Activated CD4-positive, alpha-beta T cell treated with anti-CD3 and anti-CD28 coated beads, Interleukin-2, amount 50 U/mL, for 24 hours (primary cell): ENCODE data around the gene ZBED1.
A peak's percentile ranks its signal among the peaks of the same experiment; 100 is the strongest.
"Not testable (repeated sequence)": the region's sequence is repeated elsewhere in the genome, so short reads cannot be mapped to it uniquely, and the experiment has no call there.

Source experiments
- DNase-seq, 2 donors: peaks; one replicate each; pipeline ENCODE4 v3.0.0-alpha.2; 2020; ENCODE audit warnings: low read depth in 1 of 2, low spot score in 1 of 2

ZBED1 gene

GRCh38 chrX:2500803-2501558 lies at the start of gene ZBED1, which contains the start of gene DHRSX:
Gene ZBED1 (minus strand): TSS chrX:2500976. CDS start chrX:2490719, 10,257 bp downstream.
Gene DHRSX (minus strand): TSS chrX:2500976. CDS start chrX:2500925, 51 bp downstream.
- peak; percentile 23 to 26 for DNase-seq

GRCh38 chrX:2549876-2550275 lies 49.1 kb upstream of the ZBED1 start:
- no peak for DNase-seq

- DNase-seq = no peak
Observed at GRCh38 chrX:2548711-2549423, 48.1 kb upstream of the ZBED1 start.

- DNase-seq = no peak
Observed at GRCh38 chrX:2547736-2548135, 47.0 kb upstream of the ZBED1 start.

- no peak for DNase-seq
Observed at GRCh38 chrX:2546496-2546895, 45.7 kb upstream of the ZBED1 start.

GRCh38 chrX:2545144-2545543 lies 44.4 kb upstream of the ZBED1 start:
- DNase-seq = no peak

GRCh38 chrX:2542826-2543521 lies 42.2 kb upstream of the ZBED1 start:
- DNase-seq = no peak

GRCh38 chrX:2541603-2542002 lies 40.8 kb upstream of the ZBED1 start:
- no peak for DNase-seq

- no peak for DNase-seq
Observed at GRCh38 chrX:2540426-2540947, 39.7 kb upstream of the ZBED1 start.

GRCh38 chrX:2539586-2539985 lies 38.8 kb upstream of the ZBED1 start:
- no peak for DNase-seq

- no peak for DNase-seq
Observed at GRCh38 chrX:2538031-2538757, 37.4 kb upstream of the ZBED1 start.

- no peak for DNase-seq
Observed at GRCh38 chrX:2536974-2537373, 36.2 kb upstream of the ZBED1 start.

- no peak for DNase-seq
Observed at GRCh38 chrX:2536141-2536540, 35.4 kb upstream of the ZBED1 start.

- not testable (repeated sequence) for DNase-seq
Observed at GRCh38 chrX:2534261-2535021, 33.7 kb upstream of the ZBED1 start.

GRCh38 chrX:2533424-2533823 lies 32.6 kb upstream of the ZBED1 start:
- no peak for DNase-seq

- no peak for DNase-seq
Observed at GRCh38 chrX:2526390-2526789, 25.6 kb upstream of the ZBED1 start.

GRCh38 chrX:2523911-2524310 lies 23.1 kb upstream of the ZBED1 start:
- DNase-seq = no peak

GRCh38 chrX:2521927-2522386 lies 21.2 kb upstream of the ZBED1 start:
- no peak for DNase-seq

GRCh38 chrX:2521092-2521926 lies 20.5 kb upstream of the ZBED1 start:
- DNase-seq = no peak
